DND-41 (cell line): ENCODE measurements around the gene ORAI1.
"Not testable (repeated sequence)": the region's sequence is repeated elsewhere in the genome, so short reads cannot be mapped to it uniquely, and the experiment has no call there.

ENCODE experiments used
- ATAC-seq: fragments of 200-7000 bp; cut with Tn5 transposase; 3 replicates; pipeline ENCODE4 v1.9.1; 2021; ENCODE audit warnings: low read depth; ENCODE audit not compliant: insufficient read depth
- DNase-seq: peaks from one replicate; pipeline ENCODE4 v3.0.0-alpha.2; 2020
- H2AFZ ChIP-seq: 2 replicates; pipeline ENCODE4 v1.6.0; 2012; ENCODE audit warnings: low read depth, low read length
- H3K27ac ChIP-seq: 2 replicates; pipeline ENCODE4 v1.5.1; 2012; ENCODE audit warnings: low read length, inconsistent platforms
- H3K27me3 ChIP-seq: fragments of 200-600 bp; sonication (generic); 2 replicates; pipeline ENCODE4 v1.6.0; 2012; ENCODE audit warnings: low read length, mild to moderate bottlenecking, inconsistent platforms; ENCODE audit not compliant: insufficient read depth, poor library complexity
- H3K36me3 ChIP-seq: 2 replicates; pipeline ENCODE4 v1.5.1; 2012; ENCODE audit warnings: low read length, inconsistent platforms; ENCODE audit not compliant: insufficient read depth
- H3K4me1 ChIP-seq: 2 replicates; pipeline ENCODE4 v1.5.1; 2012; ENCODE audit warnings: mild to moderate bottlenecking, low read length; ENCODE audit not compliant: insufficient read depth
- H3K4me2 ChIP-seq: 2 replicates; pipeline ENCODE4 v1.6.0; 2012; ENCODE audit warnings: mild to moderate bottlenecking, moderate library complexity, low read length, inconsistent platforms; ENCODE audit not compliant: insufficient read depth
- H3K4me3 ChIP-seq, 2 experiments: fragments of 200-600 bp in 1 of 2; shearing (Covaris generic) in 1 of 2; 2 replicates each; pipeline ENCODE4 v1.5.1; 2012 to 2016; ENCODE audit warnings: inconsistent platforms in 2 of 2, low read length in 2 of 2, mild to moderate bottlenecking in 2 of 2, low read depth in 1 of 2, moderate library complexity in 1 of 2
- H3K79me2 ChIP-seq: 2 replicates; pipeline ENCODE4 v1.6.0; 2012; ENCODE audit warnings: low read length, inconsistent platforms; ENCODE audit not compliant: insufficient read depth
- H3K9ac ChIP-seq: 2 replicates; pipeline ENCODE4 v1.6.0; 2012; ENCODE audit warnings: low read depth, mild to moderate bottlenecking, inconsistent platforms, low read length, moderate library complexity
- H3K9me3 ChIP-seq: 2 replicates; pipeline ENCODE4 v1.5.1; 2012; ENCODE audit warnings: low read length, moderate library complexity, mild to moderate bottlenecking, inconsistent platforms; ENCODE audit not compliant: insufficient read depth, severe bottlenecking
- H4K20me1 ChIP-seq: 2 replicates; pipeline ENCODE4 v1.6.0; 2012; ENCODE audit warnings: low read length; ENCODE audit not compliant: insufficient read depth
- EZH2 ChIP-seq: IDR thresholded peaks from 3 replicates; pipeline ENCODE4 v1.6.1; 2012; ENCODE audit warnings: borderline replicate concordance, low read depth, mild to moderate bottlenecking, moderate library complexity, low read length, inconsistent platforms; ENCODE audit not compliant: severe bottlenecking
- TF ChIP-seq, protein P1 (sequence below): IDR thresholded peaks from 2 replicates; pipeline ENCODE4 v1.5.1; 2012; ENCODE audit warnings: borderline replicate concordance, low read length, moderate library complexity, mild to moderate bottlenecking; ENCODE audit not compliant: poor library complexity, severe bottlenecking; ENCODE audit errors: extremely low read depth

The ORAI1 gene

DNA sequence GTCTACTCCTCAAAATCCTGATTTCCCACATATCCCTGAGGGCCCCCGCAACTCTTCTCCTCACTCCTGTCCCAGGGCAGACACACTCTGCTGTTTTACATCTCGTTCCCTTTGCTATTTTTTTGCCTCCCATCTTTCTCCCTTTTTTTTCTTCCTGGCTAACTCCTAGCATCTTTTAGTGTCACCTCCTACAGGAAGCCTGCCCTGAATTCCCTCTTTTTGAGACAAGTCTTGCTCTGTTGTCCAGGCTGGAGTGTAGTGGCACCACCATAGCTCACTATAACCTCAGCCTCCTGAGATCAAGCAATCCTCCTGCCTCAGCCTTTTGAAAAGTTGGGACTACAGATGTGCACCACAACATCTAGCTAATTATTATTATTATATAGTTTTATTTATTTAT lies 29.8 kb downstream of the ORAI1 start:
- Histone ChIP-seq H3K9ac (no peak overlapping the region), H3K4me1 (peaks cover 28% of the 10 kb centered on the region), H3K36me3 (no peaks in the 10 kb centered on the region), H3K79me2 (no peaks in the 10 kb centered on the region), H2AFZ (no peak overlapping the region), H3K4me2 (no peak overlapping the region), H3K9me3 (no peaks in the 10 kb centered on the region), H3K4me3 (no peak overlapping the region), H3K27ac (no peak overlapping the region), H3K27me3 (no peaks in the 10 kb centered on the region), H4K20me1 (no peaks in the 10 kb centered on the region)
- TF ChIP-seq, protein P1, sequence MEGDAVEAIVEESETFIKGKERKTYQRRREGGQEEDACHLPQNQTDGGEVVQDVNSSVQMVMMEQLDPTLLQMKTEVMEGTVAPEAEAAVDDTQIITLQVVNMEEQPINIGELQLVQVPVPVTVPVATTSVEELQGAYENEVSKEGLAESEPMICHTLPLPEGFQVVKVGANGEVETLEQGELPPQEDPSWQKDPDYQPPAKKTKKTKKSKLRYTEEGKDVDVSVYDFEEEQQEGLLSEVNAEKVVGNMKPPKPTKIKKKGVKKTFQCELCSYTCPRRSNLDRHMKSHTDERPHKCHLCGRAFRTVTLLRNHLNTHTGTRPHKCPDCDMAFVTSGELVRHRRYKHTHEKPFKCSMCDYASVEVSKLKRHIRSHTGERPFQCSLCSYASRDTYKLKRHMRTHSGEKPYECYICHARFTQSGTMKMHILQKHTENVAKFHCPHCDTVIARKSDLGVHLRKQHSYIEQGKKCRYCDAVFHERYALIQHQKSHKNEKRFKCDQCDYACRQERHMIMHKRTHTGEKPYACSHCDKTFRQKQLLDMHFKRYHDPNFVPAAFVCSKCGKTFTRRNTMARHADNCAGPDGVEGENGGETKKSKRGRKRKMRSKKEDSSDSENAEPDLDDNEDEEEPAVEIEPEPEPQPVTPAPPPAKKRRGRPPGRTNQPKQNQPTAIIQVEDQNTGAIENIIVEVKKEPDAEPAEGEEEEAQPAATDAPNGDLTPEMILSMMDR = no peak
- TF ChIP-seq EZH2 = no peak
- ATAC-seq = no peak
- DNase-seq = no peak

DNA sequence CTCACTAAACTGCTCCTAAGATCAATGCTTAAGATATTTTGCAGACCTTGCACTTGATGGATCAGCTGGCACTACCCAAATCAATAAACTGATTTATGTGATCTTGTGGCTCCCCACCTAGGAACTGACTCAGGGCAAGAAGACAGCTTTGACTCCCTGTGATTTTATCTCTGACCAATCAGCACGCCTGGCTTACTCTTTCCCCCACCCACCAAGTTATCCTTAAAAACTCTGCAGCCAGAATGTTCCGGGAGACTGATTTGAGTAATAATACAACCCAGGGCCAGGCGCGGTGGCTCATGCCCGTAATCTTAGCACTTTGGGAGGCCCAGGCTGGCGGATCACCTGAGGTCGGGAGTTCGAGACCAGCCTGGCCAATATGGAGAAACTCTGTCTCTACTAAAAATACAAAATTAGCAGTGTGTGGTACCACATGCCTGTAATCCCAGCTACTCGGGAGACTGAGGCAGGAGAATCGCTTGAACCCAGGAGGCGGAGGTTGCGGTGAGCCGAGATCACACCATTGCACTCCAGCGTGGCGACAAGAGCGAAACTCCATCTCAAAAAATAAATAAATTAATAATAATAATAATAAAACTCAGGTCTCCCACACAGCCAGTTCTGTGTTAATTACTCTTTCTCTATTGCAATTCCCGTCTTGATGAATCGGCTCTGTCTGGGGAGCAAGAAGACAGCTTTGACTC lies 31.1 kb downstream of the ORAI1 start:
- ATAC-seq (no peak), DNase-seq (no peak)
- Histone ChIP-seq H3K36me3 (no peaks in the 10 kb centered on the region), H3K4me2 (no peak overlapping the region), H2AFZ (no peak overlapping the region), H4K20me1 (no peaks in the 10 kb centered on the region), H3K4me3 (no peak overlapping the region), H3K4me1 (peaks cover 28% of the 10 kb centered on the region), H3K27me3 (no peaks in the 10 kb centered on the region), H3K27ac (no peak overlapping the region), H3K9me3 (no peaks in the 10 kb centered on the region), H3K9ac (no peak overlapping the region), H3K79me2 (no peaks in the 10 kb centered on the region)
- TF ChIP-seq, protein P1 = no peak
- no peak for TF ChIP-seq EZH2

DNA sequence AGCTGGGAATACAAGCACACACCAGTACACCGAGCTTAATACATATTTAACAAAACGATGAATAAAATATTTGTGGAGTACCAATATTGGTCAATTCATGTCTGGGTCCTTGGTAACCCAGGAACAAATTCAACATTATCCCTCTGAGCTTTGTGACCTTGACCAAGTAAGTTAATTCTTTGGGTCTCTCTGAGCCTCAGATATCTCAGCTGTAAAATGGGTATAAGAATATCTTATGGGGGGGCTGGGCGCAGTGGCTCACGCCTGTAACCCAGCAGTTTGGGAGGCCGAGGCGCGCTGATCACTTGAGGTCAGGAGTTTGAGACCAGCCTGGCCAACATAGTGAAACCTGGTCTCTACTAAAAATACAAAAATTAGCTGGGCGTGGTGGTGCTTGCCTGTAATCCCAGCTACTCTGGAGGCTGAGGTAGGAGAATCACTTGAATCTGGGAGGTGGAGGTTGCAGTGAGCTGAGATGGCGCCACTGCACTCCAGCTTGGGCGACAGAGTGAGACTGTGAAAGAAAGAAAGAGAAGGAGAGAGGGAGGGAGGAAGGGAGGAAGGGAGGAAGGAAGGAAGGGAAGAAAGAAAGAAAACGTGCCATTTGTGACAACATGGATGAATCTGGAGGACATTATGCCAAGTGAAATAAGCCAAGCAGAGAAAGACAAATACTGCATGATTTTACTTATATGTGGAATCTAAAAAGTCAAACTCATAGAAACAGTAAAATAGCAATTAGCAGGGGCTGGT lies 35.2 kb downstream of the ORAI1 start:
- H3K36me3 ChIP-seq, H3K27ac ChIP-seq, H3K4me2 ChIP-seq, H3K4me3 ChIP-seq, H4K20me1 ChIP-seq, H3K9me3 ChIP-seq, DNase-seq, H3K9ac ChIP-seq, H3K27me3 ChIP-seq, ATAC-seq, H2AFZ ChIP-seq, H3K79me2 ChIP-seq: not testable (repeated sequence)
- H3K4me1 ChIP-seq = peaks cover 49% of the 10 kb centered on the region

DNA sequence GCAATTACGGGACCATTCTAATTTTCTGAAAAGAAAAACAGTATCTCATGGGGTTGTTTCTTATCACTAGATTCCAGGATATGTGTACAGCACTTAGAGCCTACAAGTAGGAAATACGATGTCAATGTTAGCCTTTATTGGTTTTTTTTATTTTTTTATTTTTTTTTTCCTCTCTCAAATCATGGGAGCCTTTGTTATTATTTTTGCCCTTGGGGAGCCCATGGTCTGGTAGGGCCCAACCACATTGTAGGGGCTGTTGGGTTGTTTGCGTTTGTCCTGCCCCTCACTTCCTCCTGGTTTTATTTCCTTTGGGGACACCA lies 37.2 kb downstream of the ORAI1 start:
- no peaks in the 10 kb centered on the region for H3K9me3 ChIP-seq
- H3K4me2 ChIP-seq = peak overlapping the region; percentile 64; the same call in 1 of the 2 replicates
- H3K9ac ChIP-seq = no peak overlapping the region
- peak overlapping the region; percentile 36 for H2AFZ ChIP-seq
- H3K4me3 ChIP-seq = no peak overlapping the region
- ATAC-seq = no peak
- no peaks in the 10 kb centered on the region for H3K36me3 ChIP-seq
- H4K20me1 ChIP-seq = no peaks in the 10 kb centered on the region
- TF ChIP-seq, protein P1 = no peak
- no peak for TF ChIP-seq EZH2
- H3K4me1 ChIP-seq = peaks cover 41% of the 10 kb centered on the region
- DNase-seq = no peak
- H3K27me3 ChIP-seq = no peaks in the 10 kb centered on the region
- H3K79me2 ChIP-seq = 0 out of 2 replicates have a peak, but pooled peaks cover 9% of the 10 kb centered on the region
- peak overlapping the region; percentile 49; the same call in 1 of the 2 replicates for H3K27ac ChIP-seq

DNA sequence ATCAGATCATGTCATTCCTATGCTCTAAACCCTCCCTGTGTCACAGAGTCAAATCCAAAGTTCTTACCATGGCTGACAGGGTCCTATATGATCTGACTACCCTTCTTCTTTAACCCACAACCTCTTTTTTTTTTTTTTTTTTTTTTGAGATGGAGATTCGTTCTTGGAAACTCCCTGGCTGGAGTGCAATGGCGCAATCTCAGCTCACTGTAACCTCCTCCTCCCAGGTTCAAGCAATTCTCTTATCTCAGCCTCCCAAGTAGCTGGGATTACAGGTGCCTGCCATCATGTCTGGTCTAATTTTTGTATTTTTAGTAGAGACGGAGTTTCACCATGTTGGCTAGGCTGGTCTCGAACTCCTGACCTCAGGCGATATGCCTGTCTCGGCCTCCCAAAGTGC lies 40.5 kb downstream of the ORAI1 start:
- not testable (repeated sequence) for DNase-seq, H3K79me2 ChIP-seq, H3K27ac ChIP-seq, H3K4me3 ChIP-seq, H2AFZ ChIP-seq, H3K27me3 ChIP-seq, H3K9me3 ChIP-seq, H3K36me3 ChIP-seq, H4K20me1 ChIP-seq, H3K9ac ChIP-seq, ATAC-seq, H3K4me2 ChIP-seq
- peaks cover 26% of the 10 kb centered on the region for H3K4me1 ChIP-seq
